Embryonic facial prominence (tissue), 1 donor: ENCODE data around the gene ACOX2.

Source experiments
- DNase-seq: peaks from one replicate; pipeline ENCODE4 v3.0.0-alpha.2; 2016; ENCODE audit errors: extremely low spot score

Gene ACOX2

DNA sequence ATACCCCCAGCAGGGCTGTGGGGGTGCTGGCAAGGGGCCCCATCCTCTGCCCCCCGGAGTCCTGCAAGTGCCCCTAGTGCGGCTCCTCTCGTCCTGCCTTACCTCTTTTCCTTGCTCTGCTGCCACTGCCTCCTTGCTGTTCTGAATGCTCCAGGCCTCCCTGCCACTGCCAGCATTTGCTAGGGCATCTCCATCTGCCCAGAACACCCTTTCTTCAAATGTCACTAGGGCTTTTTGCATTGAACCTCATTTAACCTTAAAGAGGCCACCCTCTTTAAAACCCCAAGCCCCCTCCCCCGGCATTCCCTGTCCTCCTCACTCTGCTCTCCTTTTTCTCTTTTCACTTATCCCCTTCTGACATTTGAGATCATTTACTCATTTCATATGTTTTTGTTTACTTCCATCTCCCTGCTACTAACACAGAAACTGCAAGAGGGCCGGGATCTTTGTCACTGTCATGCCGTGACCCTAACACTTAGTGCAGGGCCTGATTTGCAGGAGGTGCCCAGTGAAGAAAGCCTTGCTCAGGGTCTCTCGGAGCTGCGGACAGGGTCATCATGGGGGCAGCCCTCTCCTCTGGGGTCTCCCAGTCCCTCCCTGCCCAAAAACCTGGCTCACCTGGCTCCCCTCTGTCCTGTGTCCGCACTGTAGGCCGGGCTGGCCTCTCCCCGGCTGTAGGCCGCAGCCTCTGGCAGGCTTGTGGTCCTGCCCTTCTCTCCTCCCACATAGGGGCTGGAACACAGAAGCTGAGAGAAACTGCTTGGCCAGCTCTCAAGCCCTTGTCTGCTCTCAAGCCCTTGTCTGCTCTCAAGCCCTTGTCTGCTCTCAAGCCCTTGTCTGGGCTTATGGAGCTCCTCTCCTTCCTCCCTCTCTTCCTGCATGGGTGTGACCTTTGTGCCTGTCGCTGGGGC is at the start of gene ACOX2:
Gene ACOX2, minus strand, starts transcription at position 690 of the 911 bp plus-strand sequence. CDS start 2,084 bp downstream, outside the sequence.
- DNase-seq, result no peak

- no peak for DNase-seq
Measured at GRCh38 chr3:58585994-58586393, 49.0 kb upstream of the ACOX2 start.

GRCh38 chr3:58585005-58585786 is 48.2 kb upstream of the ACOX2 start:
- peak; percentile 52 for DNase-seq

DNA sequence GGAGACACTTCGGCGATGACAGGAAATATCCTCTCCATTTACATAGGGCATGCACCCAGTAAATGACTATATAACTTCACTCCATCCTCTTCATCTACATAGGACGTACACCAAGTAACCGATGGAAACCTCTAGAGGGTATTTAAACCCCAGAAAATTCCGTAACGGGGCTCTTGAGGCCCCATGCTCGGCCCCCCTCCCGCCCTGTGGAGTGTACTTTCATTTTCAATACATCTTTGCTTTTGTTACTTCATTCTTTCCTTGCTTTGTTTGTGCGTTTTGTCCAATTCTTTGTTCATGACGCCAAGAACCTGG is 47.7 kb upstream of the ACOX2 start:
- no peak for DNase-seq

- DNase-seq, result peak; percentile 83
Measured at GRCh38 chr3:58581328-58582091, 44.5 kb upstream of the ACOX2 start.

DNA sequence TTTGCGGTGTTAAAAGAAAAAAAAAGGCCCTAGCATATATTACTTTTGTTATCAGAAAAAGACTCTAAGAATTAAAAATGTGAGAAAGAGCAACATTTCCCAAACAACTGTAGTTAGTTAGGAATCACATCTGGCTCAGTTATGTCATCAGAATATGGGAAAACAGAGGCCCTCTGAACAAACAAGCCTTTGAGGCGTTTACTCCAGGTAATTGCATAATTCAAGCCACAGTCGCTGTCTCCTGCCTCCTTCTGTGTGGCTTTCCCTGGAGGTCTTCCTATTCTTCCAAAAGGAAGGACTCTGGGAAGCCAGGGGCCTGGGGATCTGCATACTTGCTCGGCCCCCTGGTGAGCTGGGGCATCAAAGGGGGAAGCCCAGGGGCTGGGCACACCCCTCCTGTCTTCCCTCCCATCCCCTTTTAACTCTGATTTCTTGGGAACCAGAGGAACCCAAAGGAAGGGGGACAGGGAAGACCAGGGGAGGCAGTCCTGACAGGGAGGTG is 43.9 kb upstream of the ACOX2 start:
- no peak for DNase-seq

GRCh38 chr3:58578873-58579272 is 41.9 kb upstream of the ACOX2 start:
- DNase-seq, result no peak

- no peak for DNase-seq
Measured at GRCh38 chr3:58577269-58577821, 40.4 kb upstream of the ACOX2 start, which contains the start of gene FAM107A. Gene FAM107A, minus strand, starts transcription at chr3:58577391. Its CDS starts 7,531 bp downstream, at chr3:58569860.

- no peak for DNase-seq
Measured at GRCh38 chr3:58576716-58577115, 39.7 kb upstream of the ACOX2 start.

DNA sequence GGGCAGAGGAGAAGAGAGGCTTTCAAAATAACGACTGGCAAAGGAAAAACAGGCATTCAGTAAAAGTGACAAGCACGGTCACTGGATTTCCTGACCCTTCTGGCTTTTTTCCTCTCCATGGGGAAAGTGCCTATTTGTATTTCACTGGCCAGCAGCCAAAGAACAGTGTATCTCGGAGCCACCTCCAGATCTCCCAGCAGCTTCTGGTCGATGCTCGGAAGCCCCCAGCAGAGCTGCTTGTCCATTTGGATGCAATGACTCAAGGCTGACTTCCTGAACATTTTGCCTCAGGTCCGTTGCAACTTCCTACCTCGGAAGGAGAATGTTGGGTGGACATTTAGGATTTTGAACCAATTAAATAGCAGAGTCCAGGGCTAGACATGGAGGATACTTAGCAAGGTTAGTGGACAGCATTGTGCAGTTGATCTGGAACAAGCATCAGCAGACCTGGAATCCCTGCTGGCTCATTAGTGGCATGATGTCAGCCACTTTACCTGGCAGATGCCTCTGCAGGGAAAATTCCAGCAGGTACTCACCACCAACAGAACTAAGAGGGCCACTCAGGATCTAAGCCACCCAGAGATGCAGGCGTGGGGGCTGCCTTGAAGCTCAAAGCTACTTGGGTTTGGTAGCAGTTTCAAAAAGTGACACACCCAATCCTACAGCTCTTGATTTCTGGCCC is 39.1 kb upstream of the ACOX2 start:
- DNase-seq, result no peak

DNA sequence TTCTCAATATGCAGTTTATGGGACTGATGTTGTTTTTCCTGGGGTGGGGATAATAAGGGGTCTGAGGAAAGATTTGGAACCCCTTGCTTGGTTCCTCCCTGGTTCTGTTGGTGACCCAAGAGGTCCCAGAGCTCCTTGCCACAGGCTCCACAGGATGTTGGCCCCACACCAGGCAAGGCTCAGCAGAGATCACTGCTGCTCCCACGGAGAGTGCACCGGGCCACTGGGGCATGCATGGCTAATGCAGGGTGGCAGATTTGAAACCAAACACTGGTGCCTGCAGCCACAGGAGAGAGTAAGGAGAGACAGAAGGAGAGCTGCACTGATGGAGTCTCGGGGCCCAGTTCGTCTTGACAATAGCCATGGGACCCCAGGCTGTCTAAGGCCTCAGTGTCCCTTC is 37.7 kb upstream of the ACOX2 start:
- no peak for DNase-seq

DNA sequence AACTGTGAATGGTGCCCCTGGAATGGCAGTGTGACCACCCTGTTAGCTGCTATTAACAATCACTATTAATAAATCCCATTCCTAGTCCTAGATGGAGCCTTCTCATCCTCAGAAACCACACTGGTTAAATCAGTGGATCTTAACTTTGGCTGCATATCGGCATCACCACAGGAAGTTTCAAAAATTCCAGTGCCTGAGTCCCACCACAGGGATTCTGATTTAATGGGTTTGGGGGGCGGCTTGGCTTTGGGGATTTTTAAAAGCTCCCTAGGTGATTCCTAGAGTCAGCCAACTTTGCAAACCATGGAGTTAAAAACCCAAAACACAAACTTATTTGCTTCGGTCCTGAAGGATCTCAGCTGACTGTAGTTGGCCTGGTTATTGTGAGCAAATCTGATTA is 37.1 kb upstream of the ACOX2 start:
- no peak for DNase-seq

GRCh38 chr3:58573640-58574039 is 36.6 kb upstream of the ACOX2 start:
- DNase-seq, result no peak

GRCh38 chr3:58572634-58573230 is 35.7 kb upstream of the ACOX2 start:
- DNase-seq, result no peak

GRCh38 chr3:58572013-58572633 is 35.1 kb upstream of the ACOX2 start:
- no peak for DNase-seq

DNA sequence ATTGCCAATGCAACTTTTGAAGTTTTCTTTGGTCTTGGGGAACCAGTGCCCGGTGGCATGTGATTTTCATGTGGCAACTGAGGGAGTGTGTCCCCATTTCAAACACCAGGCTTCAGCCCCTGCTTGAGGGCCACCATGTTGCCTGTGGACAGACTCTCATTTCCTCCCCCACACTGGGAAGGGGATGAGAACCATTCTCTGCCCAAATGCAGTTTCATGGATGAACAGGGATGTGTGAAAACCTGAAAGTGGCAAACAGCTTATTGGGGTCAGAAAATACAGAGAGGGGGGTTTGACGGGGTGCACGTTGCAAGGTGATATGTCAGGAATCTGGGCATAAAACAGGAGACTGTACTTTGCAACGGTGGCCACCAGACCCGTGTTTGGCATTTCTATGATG is 33.9 kb upstream of the ACOX2 start:
- no peak for DNase-seq

DNA sequence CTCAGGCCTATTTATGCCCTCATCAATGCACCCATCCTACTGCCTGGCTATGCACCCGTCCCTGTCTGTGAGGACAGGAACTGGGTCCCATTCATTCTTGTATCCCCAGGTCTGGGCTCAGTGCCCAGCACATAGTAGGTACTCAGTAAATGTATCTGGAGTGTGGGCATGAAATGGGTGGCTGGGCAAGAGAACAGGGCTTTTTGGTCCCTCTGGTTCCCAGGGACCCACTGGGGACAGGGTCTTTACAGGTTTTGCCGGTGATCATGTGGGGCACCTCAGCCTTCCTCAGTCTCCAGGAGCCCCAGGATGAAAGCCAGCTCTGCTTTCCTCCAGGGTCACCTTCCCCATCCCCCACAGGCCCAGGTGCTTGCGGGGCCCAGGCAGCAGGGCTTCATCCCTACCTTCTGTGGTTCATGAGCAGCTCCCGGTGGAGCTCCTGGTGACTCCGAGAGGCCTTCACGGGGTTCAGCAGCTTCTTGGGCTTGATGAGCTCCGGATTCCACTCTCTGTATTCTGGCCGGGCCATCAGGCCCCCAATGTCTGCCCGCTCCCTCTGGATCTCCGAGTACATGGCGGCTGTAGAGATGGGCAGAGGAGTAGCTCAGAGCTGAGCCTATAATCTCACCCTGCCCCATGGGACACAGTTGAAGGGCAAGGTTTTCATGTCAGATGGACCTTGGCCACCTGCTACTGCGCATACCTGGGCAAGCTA is 32.5 kb upstream of the ACOX2 start:
- no peak for DNase-seq

- DNase-seq, result no peak
Measured at GRCh38 chr3:58568572-58569286, 31.7 kb upstream of the ACOX2 start.

GRCh38 chr3:58567251-58567515 is 30.2 kb upstream of the ACOX2 start:
- no peak for DNase-seq
